GM21526 (cell line): ENCODE data around the gene TASP1.

Experiments used
- ATAC-seq: cut with Tn5 transposase; IDR thresholded peaks from one replicate; pipeline ENCODE4 v1.9.1; 2021; ENCODE audit warnings: moderate library complexity; ENCODE audit not compliant: unreplicated experiment, low FRiP score

Gene TASP1

DNA sequence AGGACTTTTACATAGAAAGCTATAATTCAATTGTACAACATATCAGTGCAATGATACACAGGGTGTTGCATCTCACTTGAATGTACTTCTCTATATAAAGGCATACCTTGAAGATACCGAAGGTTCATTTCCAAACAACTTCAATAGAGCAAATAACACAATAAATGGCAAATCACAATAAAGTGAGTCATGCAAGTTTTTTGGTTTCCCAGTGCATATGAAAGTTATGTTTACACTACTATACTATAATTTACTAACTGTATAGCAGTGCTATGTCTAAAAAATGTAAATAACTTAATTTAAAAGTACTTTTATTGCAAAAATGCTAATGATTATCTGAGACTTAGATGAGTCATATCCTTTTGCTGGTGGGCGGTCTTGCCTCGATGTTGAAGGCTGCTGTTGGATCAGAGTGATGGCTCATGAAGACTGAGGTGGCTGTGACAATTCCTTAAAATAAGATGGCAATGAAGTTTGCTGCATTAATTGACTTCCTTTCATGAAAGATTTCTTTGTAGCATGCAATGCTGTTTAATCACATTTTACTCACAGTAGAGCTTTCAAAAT, 188.8 kb downstream of the TASP1 start:
- no peak for ATAC-seq

GRCh38 chr20:13447385-13448180, 191.1 kb downstream of the TASP1 start:
- no peak for ATAC-seq

DNA sequence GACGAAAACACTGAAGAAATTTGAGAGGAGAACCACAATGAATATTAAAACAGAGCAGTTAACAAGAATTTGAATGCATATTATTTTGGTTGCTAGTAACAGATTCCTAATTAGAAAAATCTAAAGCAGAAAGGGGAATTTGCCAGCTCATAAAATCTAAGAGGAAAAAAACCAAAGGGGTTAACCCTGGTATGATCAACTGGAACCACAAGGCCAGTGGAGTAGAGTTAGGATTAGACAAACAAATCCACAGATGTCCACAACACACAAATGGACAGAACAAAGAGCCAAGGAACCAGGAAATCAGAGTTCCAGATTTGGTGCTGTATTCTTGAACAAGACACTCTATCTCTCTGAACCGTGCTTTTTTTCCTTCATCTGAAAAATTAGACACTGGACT, 195.0 kb downstream of the TASP1 start:
- ATAC-seq, result no peak

DNA sequence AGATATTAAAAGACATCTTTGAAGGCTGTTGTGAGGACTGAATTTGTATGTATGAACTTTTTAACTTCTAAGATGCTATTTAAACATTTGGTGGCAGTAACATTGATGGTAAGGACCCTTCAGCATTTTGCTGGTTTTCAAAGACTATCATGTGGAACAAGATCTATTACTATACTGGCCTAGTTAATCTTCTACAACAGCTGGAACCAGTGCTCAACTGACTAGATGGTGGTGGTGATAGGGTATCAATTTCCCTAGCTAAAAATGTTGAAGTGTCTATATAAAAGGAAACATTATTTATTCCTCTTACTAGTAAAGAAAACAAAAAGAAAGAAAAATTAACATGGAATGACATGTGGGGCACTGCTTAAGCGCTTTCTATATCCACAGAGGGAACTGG, 195.7 kb downstream of the TASP1 start:
- no peak for ATAC-seq

GRCh38 chr20:13441388-13441787, 197.3 kb downstream of the TASP1 start:
- no peak for ATAC-seq

- ATAC-seq, result no peak
These were observed 202.2 kb downstream of the TASP1 start for GRCh38 chr20:13436530-13436929.

GRCh38 chr20:13432126-13432525, 206.6 kb downstream of the TASP1 start:
- ATAC-seq, result no peak

- peak; percentile 90 for ATAC-seq
These were observed 208.3 kb downstream of the TASP1 start for GRCh38 chr20:13430346-13431002.

- ATAC-seq, result no peak
These were observed 210.0 kb downstream of the TASP1 start for GRCh38 chr20:13428684-13429083.

DNA sequence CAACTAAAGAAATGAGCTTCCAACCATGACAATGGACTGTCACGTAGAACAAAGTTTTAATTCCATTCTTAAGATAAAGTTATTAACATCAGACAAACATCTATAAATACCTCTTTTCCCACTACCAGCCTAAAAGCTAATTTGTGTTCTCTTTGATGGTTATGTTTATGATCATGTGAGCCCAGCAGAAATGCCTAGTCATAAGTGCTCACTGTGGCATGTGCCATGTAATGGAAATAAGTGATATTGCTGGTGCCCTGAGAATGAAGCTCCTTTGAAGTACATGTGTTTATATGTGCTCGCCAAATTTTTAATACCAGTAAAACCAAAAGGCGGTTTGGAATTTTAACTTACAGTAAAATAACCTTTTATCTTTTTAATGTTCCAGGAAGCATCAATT, 211.9 kb downstream of the TASP1 start:
- no peak for ATAC-seq

- no peak for ATAC-seq
These were observed 213.2 kb downstream of the TASP1 start for GRCh38 chr20:13425381-13426135.

DNA sequence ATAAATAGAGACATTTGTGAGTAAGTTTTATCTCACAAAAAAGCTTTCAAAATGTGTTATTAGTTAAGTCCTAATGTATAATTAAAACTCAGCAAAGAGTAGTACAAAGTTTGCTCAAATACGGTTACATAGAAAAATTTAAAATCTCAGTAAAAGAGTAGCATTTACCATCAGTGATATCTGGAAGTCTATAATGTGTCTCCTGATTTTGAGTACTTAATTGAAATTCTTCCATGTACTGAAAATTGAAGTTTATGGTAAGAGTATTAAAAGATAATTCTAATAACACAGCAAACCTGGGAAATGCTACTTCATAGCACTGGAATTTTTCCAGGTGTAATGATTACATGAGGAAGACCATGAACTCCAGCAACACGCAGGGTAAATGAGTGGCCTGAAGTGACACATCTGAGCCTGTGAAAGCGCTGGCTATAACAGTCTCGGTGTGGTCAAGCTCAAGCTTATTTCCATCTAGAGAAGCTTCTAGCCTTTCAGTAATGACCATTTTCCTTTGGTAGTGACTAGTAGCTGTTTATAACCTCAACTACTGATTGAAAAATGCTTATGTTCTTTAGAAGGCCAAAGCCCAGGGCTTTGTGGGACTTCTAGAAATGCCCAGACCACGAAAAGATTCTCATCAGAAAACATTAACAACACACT, 214.4 kb downstream of the TASP1 start:
- ATAC-seq, result no peak

DNA sequence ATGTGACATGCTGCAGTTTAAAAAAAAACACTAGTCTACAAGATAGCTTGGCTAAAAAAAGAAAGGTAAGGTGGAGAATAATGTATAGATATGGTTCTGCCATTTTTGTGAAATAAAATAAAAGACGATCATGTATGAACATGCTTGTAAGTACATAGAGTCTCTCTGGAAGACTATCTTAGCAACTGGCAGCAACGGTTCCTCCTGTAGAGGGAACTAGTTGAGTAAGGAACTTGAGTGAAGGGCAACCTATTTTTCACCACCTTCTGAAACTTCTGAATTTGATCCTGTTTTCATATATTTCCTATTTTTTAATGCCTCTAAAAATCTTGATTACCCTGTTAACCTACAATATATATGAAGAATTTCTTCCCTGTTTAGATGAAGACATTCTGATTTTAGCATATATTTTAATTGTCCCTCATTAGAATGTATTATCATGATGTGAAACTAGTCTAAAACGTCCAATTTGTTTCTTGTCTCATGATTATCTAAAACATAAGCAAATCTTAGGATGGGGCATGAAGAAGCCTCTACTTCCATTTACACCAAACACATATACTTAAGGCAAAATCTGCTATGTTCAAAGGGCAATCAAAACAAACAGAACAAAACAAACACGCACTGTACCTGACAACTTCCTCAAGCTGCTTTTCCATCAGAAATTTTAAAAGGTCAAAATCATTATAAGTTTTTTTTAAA, 215.1 kb downstream of the TASP1 start:
- no peak for ATAC-seq

DNA sequence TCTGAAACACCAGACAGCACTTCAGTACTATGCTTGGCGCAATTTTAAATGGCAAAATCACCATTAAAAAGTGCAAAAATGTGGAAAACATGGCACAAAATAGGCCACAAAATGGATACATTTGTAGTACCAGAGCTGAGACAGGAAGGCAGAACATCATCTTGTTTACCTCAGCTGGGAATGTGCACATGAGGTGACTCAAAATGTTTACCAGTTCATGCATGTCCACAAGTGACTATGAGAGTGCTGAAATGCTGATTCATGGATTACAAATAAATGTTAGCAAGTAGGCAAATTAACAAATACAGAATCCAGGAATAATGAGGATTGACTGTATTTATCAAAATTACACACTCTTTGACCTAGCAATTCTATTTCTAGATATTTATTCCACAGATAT, 216.1 kb downstream of the TASP1 start:
- ATAC-seq, result no peak

DNA sequence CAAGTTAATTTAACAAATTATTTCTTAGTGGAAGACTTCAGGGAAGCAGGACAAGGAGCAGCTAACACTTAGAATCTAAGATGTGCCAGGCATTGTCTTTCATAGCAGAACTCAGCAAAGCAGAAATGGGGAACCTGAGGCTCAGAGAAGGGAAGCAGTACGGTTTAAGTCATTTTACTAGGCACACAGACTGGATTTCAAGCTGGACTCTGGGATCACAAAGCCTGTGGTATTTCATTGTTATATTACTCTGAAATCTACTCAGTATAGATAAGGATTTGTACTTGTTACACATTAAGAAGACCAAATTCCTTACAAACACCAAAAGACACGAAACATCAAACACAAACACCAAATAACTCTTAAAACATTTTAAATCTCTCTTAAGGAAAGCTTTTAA, 218.1 kb downstream of the TASP1 start:
- no peak for ATAC-seq

GRCh38 chr20:13419477-13419876, 219.3 kb downstream of the TASP1 start:
- ATAC-seq, result no peak

GRCh38 chr20:13418263-13419229, 220.2 kb downstream of the TASP1 start:
- no peak for ATAC-seq

- no peak for ATAC-seq
These were observed 222.2 kb downstream of the TASP1 start for GRCh38 chr20:13416531-13416930.
